Osteocyte (in vitro differentiated cells): ENCODE measurements around the gene PGAM5. TPM values are rescaled to one million over a fixed set of nuclear protein-coding genes. Genes with fewer than 3 reads are reported as not detected.
"Not testable (repeated sequence)": the region's sequence is repeated elsewhere in the genome, so short reads cannot be mapped to it uniquely, and the experiment has no call there.

ENCODE experiments used
- DNase-seq: peaks from one replicate; pipeline ENCODE4 v3.0.0; 2021; ENCODE audit warnings: mixed read lengths; ENCODE audit not compliant: unreplicated experiment; ENCODE audit errors: extremely low spot score
- H3K27ac Mint-ChIP-seq: one replicate; pipeline ENCODE4 v1.8.0; 2021; ENCODE audit warnings: mild to moderate bottlenecking, mixed read lengths; ENCODE audit not compliant: unreplicated experiment
- H3K27me3 Mint-ChIP-seq: one replicate; pipeline ENCODE4 v1.8.0; 2021; ENCODE audit warnings: mixed read lengths; ENCODE audit not compliant: unreplicated experiment
- H3K36me3 Mint-ChIP-seq: one replicate; pipeline ENCODE4 v1.8.0; 2021; ENCODE audit warnings: mixed read lengths; ENCODE audit not compliant: unreplicated experiment
- H3K4me1 Mint-ChIP-seq: one replicate; pipeline ENCODE4 v1.8.0; 2021; ENCODE audit warnings: mixed read lengths; ENCODE audit not compliant: unreplicated experiment
- H3K4me3 Mint-ChIP-seq: one replicate; pipeline ENCODE4 v1.8.0; 2021; ENCODE audit warnings: mild to moderate bottlenecking, moderate library complexity, mixed read lengths; ENCODE audit not compliant: unreplicated experiment
- H3K9me3 Mint-ChIP-seq: one replicate; pipeline ENCODE4 v1.8.0; 2021; ENCODE audit warnings: mixed read lengths; ENCODE audit not compliant: unreplicated experiment
- total RNA-seq: library from RNA; stranded (reverse); gene quantifications from 2 replicates; pipeline ENCODE4 v1.2.1, GENCODE V29; 2021
- TF ChIP-seq, protein P1 (sequence below): fragments of 200-600 bp; sonication (generic); IDR thresholded peaks from 2 replicates; pipeline ENCODE4 v1.5.0; 2021; ENCODE audit warnings: antibody characterized with exemption, mild to moderate bottlenecking, moderate library complexity

PGAM5 gene
- total RNA-seq, 1 donor from 2014 or later = 24.5 TPM

DNA sequence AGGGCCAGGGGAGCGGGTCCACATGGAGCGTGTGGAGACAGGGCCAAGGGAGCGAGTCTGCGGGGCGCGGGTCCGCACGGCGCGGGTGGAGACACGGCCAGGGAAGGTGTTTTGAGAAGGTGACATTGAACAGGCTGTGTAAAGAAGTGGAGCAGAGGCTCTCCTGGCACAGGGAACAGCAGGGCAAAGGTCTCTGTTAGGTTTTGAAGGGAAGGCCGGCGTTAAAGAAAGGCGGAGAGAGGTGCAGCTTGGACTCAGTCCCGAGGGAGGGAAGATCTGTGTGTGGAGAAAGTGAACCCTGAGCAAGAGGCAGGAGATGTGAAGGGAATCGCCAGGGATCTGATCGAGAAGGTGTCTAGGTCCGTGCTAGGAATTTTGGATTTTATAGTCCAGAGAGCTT lies 21.4 kb upstream of the PGAM5 start:
- Mint-ChIP-seq H3K27me3 (no peaks in the 10 kb centered on the region), H3K9me3 (no peaks in the 10 kb centered on the region), H3K4me1 (peaks cover 20% of the 10 kb centered on the region), H3K27ac (peak overlapping the region; percentile 62), H3K4me3 (peak overlapping the region; percentile 66), H3K36me3 (no peaks in the 10 kb centered on the region)
- TF ChIP-seq, protein P1, sequence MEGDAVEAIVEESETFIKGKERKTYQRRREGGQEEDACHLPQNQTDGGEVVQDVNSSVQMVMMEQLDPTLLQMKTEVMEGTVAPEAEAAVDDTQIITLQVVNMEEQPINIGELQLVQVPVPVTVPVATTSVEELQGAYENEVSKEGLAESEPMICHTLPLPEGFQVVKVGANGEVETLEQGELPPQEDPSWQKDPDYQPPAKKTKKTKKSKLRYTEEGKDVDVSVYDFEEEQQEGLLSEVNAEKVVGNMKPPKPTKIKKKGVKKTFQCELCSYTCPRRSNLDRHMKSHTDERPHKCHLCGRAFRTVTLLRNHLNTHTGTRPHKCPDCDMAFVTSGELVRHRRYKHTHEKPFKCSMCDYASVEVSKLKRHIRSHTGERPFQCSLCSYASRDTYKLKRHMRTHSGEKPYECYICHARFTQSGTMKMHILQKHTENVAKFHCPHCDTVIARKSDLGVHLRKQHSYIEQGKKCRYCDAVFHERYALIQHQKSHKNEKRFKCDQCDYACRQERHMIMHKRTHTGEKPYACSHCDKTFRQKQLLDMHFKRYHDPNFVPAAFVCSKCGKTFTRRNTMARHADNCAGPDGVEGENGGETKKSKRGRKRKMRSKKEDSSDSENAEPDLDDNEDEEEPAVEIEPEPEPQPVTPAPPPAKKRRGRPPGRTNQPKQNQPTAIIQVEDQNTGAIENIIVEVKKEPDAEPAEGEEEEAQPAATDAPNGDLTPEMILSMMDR = no peak
- DNase-seq = no peak

DNA sequence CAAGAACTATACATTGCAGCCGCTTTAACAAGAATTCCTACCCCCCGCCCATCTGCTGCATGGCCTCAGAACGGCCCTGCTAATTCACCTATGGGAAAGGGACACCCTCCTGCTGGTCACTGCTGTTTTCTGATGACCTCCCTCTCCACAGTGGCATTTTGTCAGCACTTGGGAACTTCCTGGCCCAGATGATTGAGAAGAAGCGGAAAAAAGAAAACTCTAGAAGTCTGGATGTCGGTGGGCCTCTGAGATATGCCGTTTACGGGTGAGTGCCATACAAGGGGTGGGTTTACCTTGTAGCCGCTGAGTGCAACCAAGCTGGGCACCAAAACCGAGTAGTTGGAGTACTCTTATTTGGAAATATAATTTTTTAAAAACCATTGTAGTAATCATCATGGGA lies 20.5 kb upstream of the PGAM5 start:
- H3K4me3 Mint-ChIP-seq = peak overlapping the region; percentile 0
- TF ChIP-seq, protein P1 = no peak
- no peak for DNase-seq
- no peaks in the 10 kb centered on the region for H3K27me3 Mint-ChIP-seq
- no peaks in the 10 kb centered on the region for H3K36me3 Mint-ChIP-seq
- peaks cover 20% of the 10 kb centered on the region for H3K4me1 Mint-ChIP-seq
- H3K27ac Mint-ChIP-seq = no peak overlapping the region
- H3K9me3 Mint-ChIP-seq = no peaks in the 10 kb centered on the region

DNA sequence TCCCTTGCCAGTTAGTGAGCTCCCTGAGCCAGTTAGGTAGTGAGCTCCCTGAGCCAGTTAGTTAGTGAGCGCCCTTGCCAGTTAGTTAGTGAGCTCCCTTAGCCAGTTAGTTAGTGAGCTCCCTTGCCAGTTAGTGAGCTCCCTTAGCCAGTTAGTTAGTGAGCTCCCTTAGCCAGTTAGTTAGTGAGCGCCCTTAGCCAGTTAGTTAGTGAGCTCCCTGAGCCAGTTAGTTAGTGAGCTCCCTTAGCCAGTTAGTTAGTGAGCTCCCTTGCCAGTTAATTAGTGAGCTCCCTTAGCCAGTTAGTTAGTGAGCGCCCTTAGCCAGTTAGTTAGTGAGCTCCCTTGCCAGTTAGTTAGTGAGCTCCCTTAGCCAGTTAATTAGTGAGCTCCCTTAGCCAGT lies 18.6 kb upstream of the PGAM5 start:
- peaks cover 11% of the 10 kb centered on the region for H3K4me1 Mint-ChIP-seq
- H3K36me3 Mint-ChIP-seq, H3K4me3 Mint-ChIP-seq, H3K9me3 Mint-ChIP-seq, DNase-seq, H3K27ac Mint-ChIP-seq, H3K27me3 Mint-ChIP-seq: not testable (repeated sequence)

DNA sequence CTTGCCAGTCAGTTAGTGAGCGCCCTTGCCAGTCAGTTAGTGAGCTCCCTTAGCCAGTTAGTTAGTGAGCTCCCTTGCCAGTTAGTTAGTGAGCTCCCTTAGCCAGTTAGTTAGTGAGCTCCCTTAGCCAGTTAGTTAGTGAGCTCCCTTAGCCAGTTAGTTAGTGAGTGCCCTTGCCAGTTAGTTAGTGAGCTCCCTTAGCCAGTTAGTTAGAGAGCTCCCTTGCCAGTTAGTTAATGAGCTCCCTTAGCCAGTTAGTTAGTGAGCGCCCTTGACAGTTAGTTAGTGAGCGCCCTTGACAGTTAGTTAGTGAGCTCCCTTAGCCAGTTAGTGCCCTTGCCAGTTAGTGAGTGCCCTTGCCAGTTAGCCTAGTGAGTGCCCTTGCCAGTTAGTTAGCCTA lies 15.8 kb upstream of the PGAM5 start:
- not testable (repeated sequence) for H3K4me1 Mint-ChIP-seq, H3K9me3 Mint-ChIP-seq, H3K4me3 Mint-ChIP-seq, H3K27me3 Mint-ChIP-seq, H3K27ac Mint-ChIP-seq, DNase-seq
- peaks cover 11% of the 10 kb centered on the region for H3K36me3 Mint-ChIP-seq

DNA sequence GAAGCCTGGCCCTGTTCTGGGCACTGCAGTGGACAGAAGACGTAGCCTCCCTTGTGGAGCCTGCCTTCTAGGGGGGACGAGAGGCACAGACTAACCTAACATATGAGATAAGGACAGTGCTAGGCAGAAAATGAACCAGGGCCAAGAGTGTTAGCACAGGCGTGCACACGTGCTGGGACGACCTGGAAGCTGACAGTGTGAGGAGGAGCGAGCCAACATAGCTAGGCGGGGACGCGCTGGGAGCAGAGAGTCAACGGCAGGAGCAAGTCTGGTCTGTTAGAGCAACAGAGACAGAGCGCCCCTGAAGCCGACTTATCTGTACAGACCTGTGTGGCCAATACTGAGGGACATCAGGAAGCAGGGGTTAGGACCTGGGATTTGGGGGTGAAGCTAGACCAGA lies 15.2 kb upstream of the PGAM5 start:
- Mint-ChIP-seq H3K27me3 (no peaks in the 10 kb centered on the region), H3K4me3 (no peak overlapping the region), H3K27ac (peak overlapping the region; percentile 21), H3K4me1 (peaks cover 3% of the 10 kb centered on the region), H3K9me3 (no peaks in the 10 kb centered on the region), H3K36me3 (peaks cover 14% of the 10 kb centered on the region)
- no peak for DNase-seq
- TF ChIP-seq, protein P1 = no peak

DNA sequence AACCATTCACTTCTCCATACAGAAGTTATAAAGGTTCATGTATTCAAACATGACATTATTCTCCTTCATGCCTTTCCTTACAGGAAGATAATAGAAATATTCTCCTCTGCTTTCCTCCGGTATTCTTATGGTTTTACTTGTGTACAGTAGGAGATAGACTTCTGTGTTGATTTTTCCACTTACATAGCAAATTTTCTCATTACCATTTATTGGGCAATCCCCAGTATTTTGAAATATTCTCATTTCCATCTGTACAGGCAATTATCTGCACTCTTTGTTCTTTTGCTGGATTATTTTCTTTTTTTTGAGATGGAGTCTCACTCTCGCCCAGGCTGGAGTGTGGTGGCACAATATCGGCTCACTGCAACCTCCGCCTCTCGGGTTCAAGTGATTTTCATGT lies 12.3 kb upstream of the PGAM5 start:
- H3K27me3 Mint-ChIP-seq = no peaks in the 10 kb centered on the region

More for the DNA sequence above, 12.3 kb upstream of the PGAM5 start:
- TF ChIP-seq, protein P1 = no peak
- H3K9me3 Mint-ChIP-seq = no peaks in the 10 kb centered on the region
- peaks cover 17% of the 10 kb centered on the region for H3K36me3 Mint-ChIP-seq
- no peak overlapping the region for H3K27ac Mint-ChIP-seq
- H3K4me3 Mint-ChIP-seq = no peak overlapping the region
- peaks cover 5% of the 10 kb centered on the region for H3K4me1 Mint-ChIP-seq
- no peak for DNase-seq
